ENCODE measurements around the gene NOXO1.

DNA sequence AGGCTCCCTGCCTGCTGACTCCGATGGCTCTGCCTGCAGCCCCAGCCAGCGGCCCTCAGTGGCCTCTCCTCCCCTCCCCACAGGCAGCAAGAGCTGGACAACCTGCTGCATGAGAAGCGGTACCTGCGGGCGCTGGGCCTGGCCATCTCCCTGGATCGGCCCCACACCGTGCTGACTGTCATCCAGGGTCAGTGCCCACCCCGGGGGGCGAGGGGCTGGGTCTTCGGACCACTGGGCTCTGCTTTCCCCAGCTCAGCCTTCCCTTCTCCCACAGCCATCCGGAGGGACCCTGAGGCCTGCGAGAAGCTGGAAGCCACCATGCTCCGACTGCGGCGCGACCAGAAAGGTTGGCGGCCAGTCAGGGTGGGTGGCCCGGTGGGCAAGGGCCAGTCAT, 3.4 kb downstream of the NOXO1 start:
- TF ChIP-seq, protein P1, sequence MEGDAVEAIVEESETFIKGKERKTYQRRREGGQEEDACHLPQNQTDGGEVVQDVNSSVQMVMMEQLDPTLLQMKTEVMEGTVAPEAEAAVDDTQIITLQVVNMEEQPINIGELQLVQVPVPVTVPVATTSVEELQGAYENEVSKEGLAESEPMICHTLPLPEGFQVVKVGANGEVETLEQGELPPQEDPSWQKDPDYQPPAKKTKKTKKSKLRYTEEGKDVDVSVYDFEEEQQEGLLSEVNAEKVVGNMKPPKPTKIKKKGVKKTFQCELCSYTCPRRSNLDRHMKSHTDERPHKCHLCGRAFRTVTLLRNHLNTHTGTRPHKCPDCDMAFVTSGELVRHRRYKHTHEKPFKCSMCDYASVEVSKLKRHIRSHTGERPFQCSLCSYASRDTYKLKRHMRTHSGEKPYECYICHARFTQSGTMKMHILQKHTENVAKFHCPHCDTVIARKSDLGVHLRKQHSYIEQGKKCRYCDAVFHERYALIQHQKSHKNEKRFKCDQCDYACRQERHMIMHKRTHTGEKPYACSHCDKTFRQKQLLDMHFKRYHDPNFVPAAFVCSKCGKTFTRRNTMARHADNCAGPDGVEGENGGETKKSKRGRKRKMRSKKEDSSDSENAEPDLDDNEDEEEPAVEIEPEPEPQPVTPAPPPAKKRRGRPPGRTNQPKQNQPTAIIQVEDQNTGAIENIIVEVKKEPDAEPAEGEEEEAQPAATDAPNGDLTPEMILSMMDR (IDR thresholded peaks at IDR 0.05; ENCODE audit: borderline replicate concordance, extremely low read depth, low read length, poor library complexity, severe bottlenecking) = no peak
- TF ChIP-seq EZH2 (IDR thresholded peaks at IDR 0.05; ENCODE audit: borderline replicate concordance, low read depth, low read length, severe bottlenecking) = no peak

Measured in DND-41 (cell line).